Suprapubic skin (tissue), 4 donors: ENCODE measurements around the gene CEP44.

Experiments
- EP300 ChIP-seq: sonication (generic); formaldehyde crosslinking; IDR thresholded peaks from one replicate; pipeline ENCODE4 v1.6.1; 2017; ENCODE audit warnings: antibody characterized with exemption
- POLR2AphosphoS5 ChIP-seq, 3 donors: sonication (generic); formaldehyde crosslinking; IDR thresholded peaks; one replicate each; pipeline ENCODE4 v1.6.1; 2017; ENCODE audit warnings: antibody characterized with exemption in 3 of 3
- TF ChIP-seq, protein P1 (sequence below), 2 donors: fragments of 200-600 bp in 1 of 2; fragments of 450-650 bp in 1 of 2; sonication (generic) in 1 of 2; IDR thresholded peaks; one replicate each; pipeline ENCODE4 v1.5.1; 2016 to 2019; ENCODE audit warnings: antibody characterized with exemption in 2 of 2, mild to moderate bottlenecking in 1 of 2, moderate library complexity in 1 of 2

DNA sequence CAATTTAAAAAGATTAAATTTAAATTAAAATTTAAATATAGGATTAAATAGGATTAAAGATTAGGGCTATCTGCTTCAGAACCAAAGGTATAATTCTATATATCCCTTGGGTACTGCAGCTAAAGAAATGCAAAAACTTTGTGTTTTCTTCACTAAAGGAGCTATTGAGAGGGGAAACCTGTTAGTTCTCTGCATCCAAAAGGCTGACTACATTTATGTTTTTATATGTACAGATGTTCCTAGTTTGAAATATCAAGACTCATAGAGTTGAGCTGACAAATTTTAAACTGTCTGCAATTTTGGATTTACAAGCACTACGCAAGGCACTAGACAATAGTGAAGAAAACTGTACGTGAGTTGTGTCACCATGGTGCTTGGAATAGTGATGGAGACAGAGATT lies 95.2 kb downstream of the CEP44 start:
- TF ChIP-seq, protein P1, sequence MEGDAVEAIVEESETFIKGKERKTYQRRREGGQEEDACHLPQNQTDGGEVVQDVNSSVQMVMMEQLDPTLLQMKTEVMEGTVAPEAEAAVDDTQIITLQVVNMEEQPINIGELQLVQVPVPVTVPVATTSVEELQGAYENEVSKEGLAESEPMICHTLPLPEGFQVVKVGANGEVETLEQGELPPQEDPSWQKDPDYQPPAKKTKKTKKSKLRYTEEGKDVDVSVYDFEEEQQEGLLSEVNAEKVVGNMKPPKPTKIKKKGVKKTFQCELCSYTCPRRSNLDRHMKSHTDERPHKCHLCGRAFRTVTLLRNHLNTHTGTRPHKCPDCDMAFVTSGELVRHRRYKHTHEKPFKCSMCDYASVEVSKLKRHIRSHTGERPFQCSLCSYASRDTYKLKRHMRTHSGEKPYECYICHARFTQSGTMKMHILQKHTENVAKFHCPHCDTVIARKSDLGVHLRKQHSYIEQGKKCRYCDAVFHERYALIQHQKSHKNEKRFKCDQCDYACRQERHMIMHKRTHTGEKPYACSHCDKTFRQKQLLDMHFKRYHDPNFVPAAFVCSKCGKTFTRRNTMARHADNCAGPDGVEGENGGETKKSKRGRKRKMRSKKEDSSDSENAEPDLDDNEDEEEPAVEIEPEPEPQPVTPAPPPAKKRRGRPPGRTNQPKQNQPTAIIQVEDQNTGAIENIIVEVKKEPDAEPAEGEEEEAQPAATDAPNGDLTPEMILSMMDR (IDR thresholded peaks at IDR 0.05): no peak
- TF ChIP-seq POLR2AphosphoS5 (IDR thresholded peaks at IDR 0.05) (no peak), EP300 (no peak)
